GM23338 (cell line): ENCODE measurements around the gene PAQR4. TPM values are rescaled to one million over a fixed set of nuclear protein-coding genes. Genes with fewer than 3 reads are reported as not detected.

Source experiments
- ATAC-seq: fragments of 200-7000 bp; cut with Tn5 transposase; 3 replicates; pipeline ENCODE4 v1.9.1; 2020
- DNase-seq: peaks from one replicate; pipeline ENCODE4 v3.0.0-alpha.2; 2015; ENCODE audit warnings: low spot score
- H2AFZ ChIP-seq: fragments of 200-600 bp; sonication (generic); 2 replicates; pipeline ENCODE4 v1.8.0; 2016; ENCODE audit warnings: antibody characterized with exemption, mild to moderate bottlenecking, moderate library complexity
- H3F3A ChIP-seq: fragments of 200-600 bp; sonication (generic); replicated peaks from 2 replicates; pipeline ENCODE4 v1.8.0; 2017; ENCODE audit warnings: antibody characterized with exemption, mixed run types, low read depth
- H3K27ac ChIP-seq: fragments of 200-600 bp; sonication (generic); 2 replicates; pipeline ENCODE4 v1.6.1; 2016; ENCODE audit warnings: low read depth
- H3K27me3 ChIP-seq: fragments of 200-600 bp; sonication (generic); 2 replicates; pipeline ENCODE4 v1.8.0; 2016; ENCODE audit warnings: mild to moderate bottlenecking, mixed run types, moderate library complexity; ENCODE audit not compliant: insufficient read depth
- H3K36me3 ChIP-seq: fragments of 200-600 bp; sonication (generic); 2 replicates; pipeline ENCODE4 v1.8.0; 2016; ENCODE audit warnings: mild to moderate bottlenecking; ENCODE audit not compliant: insufficient read depth
- H3K4me1 ChIP-seq: fragments of 200-600 bp; sonication (generic); 2 replicates; pipeline ENCODE4 v1.8.0; 2016; ENCODE audit warnings: mild to moderate bottlenecking, moderate library complexity; ENCODE audit not compliant: insufficient read depth
- H3K4me2 ChIP-seq: fragments of 200-600 bp; sonication (generic); 2 replicates; pipeline ENCODE4 v1.7.1; 2017; ENCODE audit warnings: mixed run types
- H3K4me3 ChIP-seq: fragments of 200-600 bp; sonication (generic); 2 replicates; pipeline ENCODE4 v1.6.1; 2016; ENCODE audit warnings: mixed run types
- H3K79me2 ChIP-seq: fragments of 200-600 bp; sonication (generic); replicated peaks from 2 replicates; pipeline ENCODE4 v1.8.0; 2017; ENCODE audit warnings: mild to moderate bottlenecking; ENCODE audit not compliant: insufficient read depth
- H3K9me2 ChIP-seq: fragments of 200-600 bp; sonication (generic); 2 replicates; pipeline ENCODE4 v1.8.0; 2017; ENCODE audit not compliant: insufficient read depth
- H4K20me1 ChIP-seq: fragments of 200-600 bp; sonication (generic); replicated peaks from 2 replicates; pipeline ENCODE4 v1.8.0; 2017; ENCODE audit warnings: mild to moderate bottlenecking; ENCODE audit not compliant: insufficient read depth
- H3K27ac Mint-ChIP-seq: 2 replicates; pipeline ENCODE4 v1.8.0; 2020; ENCODE audit warnings: inconsistent platforms, mild to moderate bottlenecking, moderate library complexity, mixed read lengths
- H3K27me3 Mint-ChIP-seq: 3 replicates; pipeline ENCODE4 v1.8.0; 2022; ENCODE audit warnings: low read depth, mild to moderate bottlenecking, moderate library complexity, mixed read lengths, inconsistent platforms; ENCODE audit not compliant: insufficient read depth, poor library complexity
- H3K36me3 Mint-ChIP-seq: 3 replicates; pipeline ENCODE4 v1.8.0; 2021; ENCODE audit warnings: low read depth, mild to moderate bottlenecking, inconsistent platforms, moderate library complexity, mixed read lengths
- H3K4me1 Mint-ChIP-seq: 3 replicates; pipeline ENCODE4 v1.8.0; 2020; ENCODE audit warnings: mild to moderate bottlenecking, inconsistent platforms, mixed read lengths
- H3K4me3 Mint-ChIP-seq: 3 replicates; pipeline ENCODE4 v1.8.0; 2021; ENCODE audit warnings: moderate library complexity, mild to moderate bottlenecking, inconsistent platforms, mixed read lengths
- H3K9me3 Mint-ChIP-seq: 3 replicates; pipeline ENCODE4 v1.8.0; 2020; ENCODE audit warnings: moderate library complexity, mild to moderate bottlenecking, inconsistent platforms, mixed read lengths
- NANOG ChIP-seq: IDR thresholded peaks from 2 replicates; pipeline ENCODE4 v1.6.1; 2016; ENCODE audit warnings: antibody characterized with exemption, borderline replicate concordance
- polyA plus RNA-seq: library from polyadenylated mRNA; unstranded; fragments of >200 nt; fragmentation: Nextera tagmentation; extraction: Ambion mirVana; gene quantifications from 2 replicates; pipeline ENCODE4 v1.2.1, GENCODE V29; 2016
- total RNA-seq: library from RNA; depleted of rRNA; stranded (reverse); fragments of >200 nt; shearing (Covaris generic); gene quantifications from 2 replicates; pipeline ENCODE4 v1.2.3, GENCODE V29; 2014
- TF ChIP-seq, protein P1 (sequence below): fragments of 250-450 bp; sonication (Bioruptor Pico); IDR thresholded peaks from 2 replicates; pipeline ENCODE4 v1.5.0; 2020; ENCODE audit warnings: mild to moderate bottlenecking, moderate library complexity
- TF ChIP-seq, protein P2 (sequence below): IDR thresholded peaks from one replicate; pipeline ENCODE4 v1.6.1; 2018; ENCODE audit warnings: antibody characterized with exemption; ENCODE audit not compliant: unreplicated experiment

The PAQR4 gene
- total and polyA plus RNA-seq, 2 experiments from 2014 or later = 7.0 to 29.3 TPM

DNA sequence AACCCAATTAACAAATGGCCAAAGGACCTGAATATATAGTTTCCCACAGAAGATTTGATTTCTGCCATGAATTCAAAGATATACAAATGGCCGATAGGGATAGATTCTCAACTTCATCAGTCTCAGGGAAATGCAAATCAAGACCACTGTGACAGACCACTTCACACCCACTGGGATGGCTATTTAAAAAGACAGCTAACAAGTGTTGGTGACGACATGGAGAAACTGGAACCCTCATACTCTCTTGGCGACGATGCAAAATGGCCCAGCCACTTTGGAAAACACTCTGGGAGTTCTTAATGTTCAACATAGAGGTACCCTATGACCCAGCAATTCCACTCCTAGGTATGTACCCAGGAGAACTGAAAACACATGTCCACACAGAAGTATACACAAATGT is 22.5 kb upstream of the PAQR4 start (continued):
- TF ChIP-seq, protein P1, sequence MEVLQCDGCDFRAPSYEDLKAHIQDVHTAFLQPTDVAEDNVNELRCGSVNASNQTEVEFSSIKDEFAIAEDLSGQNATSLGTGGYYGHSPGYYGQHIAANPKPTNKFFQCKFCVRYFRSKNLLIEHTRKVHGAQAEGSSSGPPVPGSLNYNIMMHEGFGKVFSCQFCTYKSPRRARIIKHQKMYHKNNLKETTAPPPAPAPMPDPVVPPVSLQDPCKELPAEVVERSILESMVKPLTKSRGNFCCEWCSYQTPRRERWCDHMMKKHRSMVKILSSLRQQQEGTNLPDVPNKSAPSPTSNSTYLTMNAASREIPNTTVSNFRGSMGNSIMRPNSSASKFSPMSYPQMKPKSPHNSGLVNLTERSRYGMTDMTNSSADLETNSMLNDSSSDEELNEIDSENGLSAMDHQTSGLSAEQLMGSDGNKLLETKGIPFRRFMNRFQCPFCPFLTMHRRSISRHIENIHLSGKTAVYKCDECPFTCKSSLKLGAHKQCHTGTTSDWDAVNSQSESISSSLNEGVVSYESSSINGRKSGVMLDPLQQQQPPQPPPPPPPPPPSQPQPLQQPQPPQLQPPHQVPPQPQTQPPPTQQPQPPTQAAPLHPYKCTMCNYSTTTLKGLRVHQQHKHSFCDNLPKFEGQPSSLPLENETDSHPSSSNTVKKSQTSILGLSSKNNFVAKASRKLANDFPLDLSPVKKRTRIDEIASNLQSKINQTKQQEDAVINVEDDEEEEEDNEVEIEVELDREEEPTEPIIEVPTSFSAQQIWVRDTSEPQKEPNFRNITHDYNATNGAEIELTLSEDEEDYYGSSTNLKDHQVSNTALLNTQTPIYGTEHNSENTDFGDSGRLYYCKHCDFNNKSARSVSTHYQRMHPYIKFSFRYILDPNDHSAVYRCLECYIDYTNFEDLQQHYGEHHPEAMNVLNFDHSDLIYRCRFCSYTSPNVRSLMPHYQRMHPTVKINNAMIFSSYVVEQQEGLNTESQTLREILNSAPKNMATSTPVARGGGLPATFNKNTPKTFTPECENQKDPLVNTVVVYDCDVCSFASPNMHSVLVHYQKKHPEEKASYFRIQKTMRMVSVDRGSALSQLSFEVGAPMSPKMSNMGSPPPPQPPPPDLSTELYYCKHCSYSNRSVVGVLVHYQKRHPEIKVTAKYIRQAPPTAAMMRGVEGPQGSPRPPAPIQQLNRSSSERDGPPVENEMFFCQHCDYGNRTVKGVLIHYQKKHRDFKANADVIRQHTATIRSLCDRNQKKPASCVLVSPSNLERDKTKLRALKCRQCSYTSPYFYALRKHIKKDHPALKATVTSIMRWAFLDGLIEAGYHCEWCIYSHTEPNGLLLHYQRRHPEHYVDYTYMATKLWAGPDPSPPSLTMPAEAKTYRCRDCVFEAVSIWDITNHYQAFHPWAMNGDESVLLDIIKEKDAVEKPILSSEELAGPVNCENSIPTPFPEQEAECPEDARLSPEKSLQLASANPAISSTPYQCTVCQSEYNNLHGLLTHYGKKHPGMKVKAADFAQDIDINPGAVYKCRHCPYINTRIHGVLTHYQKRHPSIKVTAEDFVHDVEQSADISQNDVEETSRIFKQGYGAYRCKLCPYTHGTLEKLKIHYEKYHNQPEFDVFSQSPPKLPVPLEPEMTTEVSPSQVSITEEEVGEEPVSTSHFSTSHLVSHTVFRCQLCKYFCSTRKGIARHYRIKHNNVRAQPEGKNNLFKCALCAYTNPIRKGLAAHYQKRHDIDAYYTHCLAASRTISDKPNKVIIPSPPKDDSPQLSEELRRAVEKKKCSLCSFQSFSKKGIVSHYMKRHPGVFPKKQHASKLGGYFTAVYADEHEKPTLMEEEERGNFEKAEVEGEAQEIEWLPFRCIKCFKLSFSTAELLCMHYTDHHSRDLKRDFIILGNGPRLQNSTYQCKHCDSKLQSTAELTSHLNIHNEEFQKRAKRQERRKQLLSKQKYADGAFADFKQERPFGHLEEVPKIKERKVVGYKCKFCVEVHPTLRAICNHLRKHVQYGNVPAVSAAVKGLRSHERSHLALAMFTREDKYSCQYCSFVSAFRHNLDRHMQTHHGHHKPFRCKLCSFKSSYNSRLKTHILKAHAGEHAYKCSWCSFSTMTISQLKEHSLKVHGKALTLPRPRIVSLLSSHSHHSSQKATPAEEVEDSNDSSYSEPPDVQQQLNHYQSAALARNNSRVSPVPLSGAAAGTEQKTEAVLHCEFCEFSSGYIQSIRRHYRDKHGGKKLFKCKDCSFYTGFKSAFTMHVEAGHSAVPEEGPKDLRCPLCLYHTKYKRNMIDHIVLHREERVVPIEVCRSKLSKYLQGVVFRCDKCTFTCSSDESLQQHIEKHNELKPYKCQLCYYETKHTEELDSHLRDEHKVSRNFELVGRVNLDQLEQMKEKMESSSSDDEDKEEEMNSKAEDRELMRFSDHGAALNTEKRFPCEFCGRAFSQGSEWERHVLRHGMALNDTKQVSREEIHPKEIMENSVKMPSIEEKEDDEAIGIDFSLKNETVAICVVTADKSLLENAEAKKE = no peak
- TF ChIP-seq NANOG = no peak

DNA sequence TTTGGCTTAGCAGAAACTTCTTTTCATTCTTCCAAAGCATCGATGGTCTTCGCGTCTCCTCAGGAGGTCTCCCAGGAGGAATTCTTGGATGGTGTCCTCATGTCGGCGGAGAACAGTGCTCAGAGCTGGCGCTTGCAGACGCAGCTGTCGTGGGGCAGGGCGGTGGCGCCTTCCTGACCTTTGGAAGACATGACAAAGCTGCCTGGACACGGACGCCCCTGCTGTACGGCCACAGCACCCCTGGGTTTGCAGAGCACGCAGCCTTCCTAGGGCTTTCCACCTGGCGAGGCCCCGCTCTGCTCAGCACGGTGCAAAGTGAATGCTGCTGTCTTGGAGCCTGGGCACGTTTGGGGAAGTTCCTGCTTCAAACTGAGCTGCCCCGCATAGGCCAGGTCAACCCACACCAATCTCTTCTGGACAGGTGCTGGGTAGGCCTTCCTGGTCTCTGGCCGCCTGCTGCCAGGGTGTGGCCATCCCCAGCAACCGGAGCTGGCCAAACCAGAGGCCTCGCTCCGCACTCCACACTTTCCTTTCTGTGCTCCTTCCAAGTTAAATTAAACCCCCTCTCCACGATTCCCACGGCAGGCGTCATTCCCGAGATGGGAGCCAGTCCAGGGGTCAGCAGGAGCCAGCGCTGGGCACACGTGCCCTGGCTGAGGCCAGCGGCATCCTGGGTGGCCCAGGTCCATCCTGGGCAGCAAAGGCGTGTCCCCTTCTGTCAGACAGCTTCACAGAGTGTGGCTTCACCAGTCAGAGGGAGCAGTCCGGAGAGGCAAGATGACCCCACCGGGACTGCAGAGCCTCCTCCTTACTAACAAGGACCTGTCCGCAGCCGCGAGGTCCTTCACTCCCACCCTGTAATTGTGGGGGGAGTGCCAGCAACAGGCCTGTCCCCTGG is 20.1 kb upstream of the PAQR4 start:
- Histone ChIP-seq H3K4me2 (no peak overlapping the region), H2AFZ (no peak overlapping the region), H3K4me1 (no peaks in the 10 kb centered on the region), H4K20me1 (no peaks in the 10 kb centered on the region), H3K79me2 (no peaks in the 10 kb centered on the region), H3K27ac (no peak overlapping the region), H3K36me3 (no peaks in the 10 kb centered on the region), H3F3A (no peaks in the 10 kb centered on the region), H3K4me3 (no peak overlapping the region), H3K27me3 (no peaks in the 10 kb centered on the region), H3K9me2 (no peaks in the 10 kb centered on the region)
- H3K27me3 Mint-ChIP-seq = peaks cover 5% of the 10 kb centered on the region
- H3K4me3 Mint-ChIP-seq = no peak overlapping the region
- H3K27ac Mint-ChIP-seq = no peak overlapping the region
- DNase-seq (no peak), ATAC-seq (no peak)
- H3K4me1 Mint-ChIP-seq = peaks cover under 1% of the 10 kb centered on the region; the same call in 2 of the 3 replicates
- no peaks in the 10 kb centered on the region; the same call in 2 of the 3 replicates for H3K9me3 Mint-ChIP-seq
- H3K36me3 Mint-ChIP-seq = peaks cover 10% of the 10 kb centered on the region; the same call in 1 of the 3 replicates
- TF ChIP-seq, protein P2, sequence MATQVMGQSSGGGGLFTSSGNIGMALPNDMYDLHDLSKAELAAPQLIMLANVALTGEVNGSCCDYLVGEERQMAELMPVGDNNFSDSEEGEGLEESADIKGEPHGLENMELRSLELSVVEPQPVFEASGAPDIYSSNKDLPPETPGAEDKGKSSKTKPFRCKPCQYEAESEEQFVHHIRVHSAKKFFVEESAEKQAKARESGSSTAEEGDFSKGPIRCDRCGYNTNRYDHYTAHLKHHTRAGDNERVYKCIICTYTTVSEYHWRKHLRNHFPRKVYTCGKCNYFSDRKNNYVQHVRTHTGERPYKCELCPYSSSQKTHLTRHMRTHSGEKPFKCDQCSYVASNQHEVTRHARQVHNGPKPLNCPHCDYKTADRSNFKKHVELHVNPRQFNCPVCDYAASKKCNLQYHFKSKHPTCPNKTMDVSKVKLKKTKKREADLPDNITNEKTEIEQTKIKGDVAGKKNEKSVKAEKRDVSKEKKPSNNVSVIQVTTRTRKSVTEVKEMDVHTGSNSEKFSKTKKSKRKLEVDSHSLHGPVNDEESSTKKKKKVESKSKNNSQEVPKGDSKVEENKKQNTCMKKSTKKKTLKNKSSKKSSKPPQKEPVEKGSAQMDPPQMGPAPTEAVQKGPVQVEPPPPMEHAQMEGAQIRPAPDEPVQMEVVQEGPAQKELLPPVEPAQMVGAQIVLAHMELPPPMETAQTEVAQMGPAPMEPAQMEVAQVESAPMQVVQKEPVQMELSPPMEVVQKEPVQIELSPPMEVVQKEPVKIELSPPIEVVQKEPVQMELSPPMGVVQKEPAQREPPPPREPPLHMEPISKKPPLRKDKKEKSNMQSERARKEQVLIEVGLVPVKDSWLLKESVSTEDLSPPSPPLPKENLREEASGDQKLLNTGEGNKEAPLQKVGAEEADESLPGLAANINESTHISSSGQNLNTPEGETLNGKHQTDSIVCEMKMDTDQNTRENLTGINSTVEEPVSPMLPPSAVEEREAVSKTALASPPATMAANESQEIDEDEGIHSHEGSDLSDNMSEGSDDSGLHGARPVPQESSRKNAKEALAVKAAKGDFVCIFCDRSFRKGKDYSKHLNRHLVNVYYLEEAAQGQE = no peak
- TF ChIP-seq, protein P1 = no peak
